ENCODE measurements around the gene KLK14.

KLK14 gene

GRCh38 chr19:51086153-51086850 is 3.6 kb upstream of the KLK14 start:
- Histone ChIP-seq H3K4me3 (ENCODE audit: severe bottlenecking) (no peak overlapping the region), H3K9me3 (ENCODE audit: severe bottlenecking) (no peaks in the 10 kb centered on the region), H3K27me3 (ENCODE audit: insufficient read depth, poor library complexity, severe bottlenecking) (no peaks in the 10 kb centered on the region), H3K36me3 (ENCODE audit: low read depth) (no peaks in the 10 kb centered on the region), H3K27ac (ENCODE audit: poor library complexity, severe bottlenecking) (no peak overlapping the region), H3K4me1 (ENCODE audit: insufficient read depth, poor library complexity, severe bottlenecking) (no peaks in the 10 kb centered on the region)
- DNase-seq (ENCODE audit: low spot score) (no peak), ATAC-seq (ENCODE audit: low read depth) (no peak)
- no peak for TF ChIP-seq CTCF (IDR thresholded peaks at IDR 0.05; ENCODE audit: poor library complexity, severe bottlenecking)

- no peaks in the 10 kb centered on the region for H3K9me3 ChIP-seq (ENCODE audit: severe bottlenecking)
- no peaks in the 10 kb centered on the region for H3K36me3 ChIP-seq (ENCODE audit: low read depth)
- no peaks in the 10 kb centered on the region for H3K27me3 ChIP-seq (ENCODE audit: insufficient read depth, poor library complexity, severe bottlenecking)
- no peak overlapping the region for H3K27ac ChIP-seq (ENCODE audit: poor library complexity, severe bottlenecking)
- no peak overlapping the region for H3K4me3 ChIP-seq (ENCODE audit: severe bottlenecking)
- no peak for DNase-seq (ENCODE audit: low spot score)
- TF ChIP-seq CTCF (IDR thresholded peaks at IDR 0.05; ENCODE audit: poor library complexity, severe bottlenecking), result no peak
- ATAC-seq (ENCODE audit: low read depth), result no peak
- no peaks in the 10 kb centered on the region for H3K4me1 ChIP-seq (ENCODE audit: insufficient read depth, poor library complexity, severe bottlenecking)
Measured at GRCh38 chr19:51084505-51084904, 1.8 kb upstream of the KLK14 start.

- no peaks in the 10 kb centered on the region for H3K27me3 ChIP-seq (ENCODE audit: insufficient read depth, poor library complexity, severe bottlenecking)
- ATAC-seq (ENCODE audit: low read depth), result no peak
- H3K9me3 ChIP-seq (ENCODE audit: severe bottlenecking), result no peaks in the 10 kb centered on the region
- no peaks in the 10 kb centered on the region for H3K36me3 ChIP-seq (ENCODE audit: low read depth)
- H3K27ac ChIP-seq (ENCODE audit: poor library complexity, severe bottlenecking), result no peak overlapping the region
- no peak for DNase-seq (ENCODE audit: low spot score)
- no peaks in the 10 kb centered on the region for H3K4me1 ChIP-seq (ENCODE audit: insufficient read depth, poor library complexity, severe bottlenecking)
- no peak for TF ChIP-seq CTCF (IDR thresholded peaks at IDR 0.05; ENCODE audit: poor library complexity, severe bottlenecking)
- no peak overlapping the region for H3K4me3 ChIP-seq (ENCODE audit: severe bottlenecking)
Measured at GRCh38 chr19:51083783-51084182, 1.1 kb upstream of the KLK14 start.

- DNase-seq (ENCODE audit: low spot score), result no peak
- Histone ChIP-seq H3K4me1 (ENCODE audit: insufficient read depth, poor library complexity, severe bottlenecking) (no peaks in the 10 kb centered on the region), H3K27ac (ENCODE audit: poor library complexity, severe bottlenecking) (no peak overlapping the region), H3K4me3 (ENCODE audit: severe bottlenecking) (no peak overlapping the region), H3K36me3 (ENCODE audit: low read depth) (no peaks in the 10 kb centered on the region), H3K27me3 (ENCODE audit: insufficient read depth, poor library complexity, severe bottlenecking) (no peaks in the 10 kb centered on the region), H3K9me3 (ENCODE audit: severe bottlenecking) (no peaks in the 10 kb centered on the region)
- TF ChIP-seq CTCF (IDR thresholded peaks at IDR 0.05; ENCODE audit: poor library complexity, severe bottlenecking), result no peak
- ATAC-seq (ENCODE audit: low read depth), result no peak
Measured at GRCh38 chr19:51083181-51083580, 494 bp upstream of the KLK14 start.

- Histone ChIP-seq H3K27me3 (ENCODE audit: insufficient read depth, poor library complexity, severe bottlenecking) (no peaks in the 10 kb centered on the region), H3K4me3 (ENCODE audit: severe bottlenecking) (no peak overlapping the region), H3K4me1 (ENCODE audit: insufficient read depth, poor library complexity, severe bottlenecking) (no peaks in the 10 kb centered on the region), H3K9me3 (ENCODE audit: severe bottlenecking) (no peaks in the 10 kb centered on the region), H3K36me3 (ENCODE audit: low read depth) (no peaks in the 10 kb centered on the region), H3K27ac (ENCODE audit: poor library complexity, severe bottlenecking) (no peak overlapping the region)
- ATAC-seq (ENCODE audit: low read depth) (no peak), DNase-seq (ENCODE audit: low spot score) (no peak)
- TF ChIP-seq CTCF (IDR thresholded peaks at IDR 0.05; ENCODE audit: poor library complexity, severe bottlenecking), result no peak
Measured at GRCh38 chr19:51081476-51081875, 1.2 kb downstream of the KLK14 start.

Measured in RWPE2 (cell line).